Ascending aorta (tissue), 2 donors: ENCODE measurements around the gene TTYH3. TPM values are rescaled to one million over a fixed set of nuclear protein-coding genes. Genes with fewer than 3 reads are reported as not detected.
A peak's percentile ranks its signal among the peaks of the same experiment; 100 is the strongest.

Experiments used
- DNase-seq, 2 donors: peaks; one replicate each; pipeline ENCODE4 v3.0.0-alpha.2; 2019; ENCODE audit warnings: low spot score in 2 of 2
- H3K27ac ChIP-seq, 2 donors: fragments of 200-600 bp; sonication (generic); one replicate each; pipeline ENCODE4 v1.5.1; 2016 to 2017; ENCODE audit warnings: mild to moderate bottlenecking in 1 of 2
- H3K27me3 ChIP-seq: fragments of 200-600 bp; sonication (generic); one replicate; pipeline ENCODE4 v1.5.1; 2017
- H3K36me3 ChIP-seq, 2 donors: fragments of 200-600 bp; sonication (generic); one replicate each; pipeline ENCODE4 v1.5.1; 2016
- H3K4me1 ChIP-seq, 2 donors: fragments of 200-600 bp; sonication (generic); one replicate each; pipeline ENCODE4 v1.5.1; 2016 to 2017; ENCODE audit warnings: mild to moderate bottlenecking in 1 of 2
- H3K4me3 ChIP-seq, 2 donors: fragments of 200-600 bp; sonication (generic); one replicate each; pipeline ENCODE4 v1.5.1; 2016 to 2017; ENCODE audit warnings: mild to moderate bottlenecking in 1 of 2
- H3K9me3 ChIP-seq, 2 donors: fragments of 200-600 bp; sonication (generic); one replicate each; pipeline ENCODE4 v1.5.1; 2016
- CTCF ChIP-seq, 3 experiments: fragments of 200-600 bp in 2 of 3; fragments of 450-650 bp in 1 of 3; sonication (generic) in 2 of 3; IDR thresholded peaks; one replicate each; pipeline ENCODE4 v1.5.1; 2016 to 2019; ENCODE audit warnings: antibody characterized with exemption in 3 of 3, mild to moderate bottlenecking in 1 of 3, moderate library complexity in 1 of 3
- intact Hi-C: fragments of 100-400 bp; cut with DNase I; formaldehyde crosslinking; loops from one replicate; pipeline ENCODE4 v1.15.1; 2023
- total RNA-seq: library from RNA; depleted of rRNA; stranded (reverse); fragments of >200 nt; gene quantifications from one replicate; pipeline ENCODE4 v1.1.0, GENCODE V29; 2016

The TTYH3 gene
- total RNA-seq, 1 donor from 2014 or later, result 70.5 TPM

DNA sequence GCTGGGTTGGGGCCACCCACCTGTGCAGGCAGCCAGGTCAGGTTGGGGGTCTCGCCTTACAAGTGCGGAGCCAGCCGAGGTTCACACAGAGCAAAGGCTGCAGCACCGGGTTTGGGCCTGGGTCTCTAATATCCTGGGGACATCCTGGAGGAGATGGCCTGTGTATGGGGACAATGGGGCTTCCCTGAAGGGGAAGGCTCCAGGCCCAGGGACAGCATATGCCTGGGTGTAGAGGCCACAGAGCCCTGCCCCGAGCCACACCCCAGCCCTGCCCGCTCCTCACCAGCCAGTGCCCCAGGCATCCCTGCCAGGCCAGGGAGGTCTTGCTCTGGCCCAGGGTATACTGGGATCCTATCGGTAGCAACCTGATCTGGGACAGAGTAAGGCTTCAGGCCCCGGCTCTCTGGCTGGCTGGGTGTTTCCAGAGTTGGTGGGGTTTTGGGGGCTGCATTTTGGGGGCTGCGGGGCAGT is 9.1 kb downstream of the TTYH3 start:
- peaks cover 24 to 45% of the 10 kb centered on the region in 2 donors for H3K4me1 ChIP-seq
- intact Hi-C loops, result loop anchor here (1.0 to 10.0 kb wide), 3 partner anchors 10 to 156 kb away; partner anchors contain the start of gene TTYH3
- no peaks in the 10 kb centered on the region for H3K9me3 ChIP-seq
- H3K27ac ChIP-seq, result peak overlapping the region; percentile 72 to 80
- peak overlapping the region; percentile 39 to 56 for H3K4me3 ChIP-seq
- H3K27me3 ChIP-seq, result no peaks in the 10 kb centered on the region
- H3K36me3 ChIP-seq, result no peaks in the 10 kb centered on the region
- TF ChIP-seq CTCF (IDR thresholded peaks at IDR 0.05), result no peak
- DNase-seq, result no peak

DNA sequence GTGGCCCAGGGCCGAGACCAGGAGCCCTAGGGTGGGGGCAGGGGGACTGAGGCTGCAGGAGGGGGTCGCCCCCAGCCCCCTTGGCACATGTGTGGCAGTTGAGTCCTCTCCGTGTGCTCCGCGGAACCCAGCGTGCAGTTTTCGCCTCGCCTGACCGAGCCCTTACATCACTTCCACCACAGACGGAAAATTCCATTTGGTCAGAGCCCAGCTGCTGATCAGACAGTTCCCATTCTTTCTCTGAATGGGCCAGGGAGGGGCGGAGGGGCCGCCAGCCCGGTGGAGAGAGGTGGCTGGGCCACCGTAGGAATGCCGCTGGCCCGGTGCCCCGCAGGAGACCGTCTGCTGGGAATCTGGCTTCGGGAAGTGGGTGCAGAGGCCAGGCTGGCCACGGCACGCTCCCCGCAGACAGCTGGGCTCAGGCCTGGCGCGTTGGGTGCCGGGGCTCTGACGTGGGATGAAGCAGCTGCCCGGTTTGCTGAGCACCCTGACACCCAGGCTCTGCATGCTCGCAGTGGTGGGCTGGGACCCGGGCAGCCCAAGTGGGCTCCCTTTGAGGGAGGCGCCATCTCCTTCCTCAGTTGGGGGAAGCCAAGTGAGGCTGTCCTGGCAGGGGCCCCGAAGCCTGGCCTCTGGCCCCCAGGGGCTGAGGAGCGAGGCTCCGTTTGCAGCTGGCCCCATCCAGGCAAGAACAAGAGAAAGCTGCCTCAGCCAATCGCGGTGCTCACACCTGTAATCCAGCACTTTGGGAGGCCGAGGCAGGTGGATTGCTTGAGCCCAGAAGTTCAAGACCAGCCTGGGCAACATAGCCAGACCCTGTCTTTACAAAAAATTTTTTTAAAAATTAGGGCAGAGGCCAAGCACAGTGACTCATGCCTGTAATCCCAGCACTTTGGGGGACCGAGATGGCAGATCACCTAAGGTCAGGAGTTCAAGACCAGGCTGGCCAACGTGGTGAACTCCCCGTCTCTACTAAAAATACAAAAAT is 9.9 kb downstream of the TTYH3 start:
- intact Hi-C loops, result loop anchor here (1.0 to 10.0 kb wide), 3 partner anchors 10 to 157 kb away; partner anchors contain the start of gene TTYH3
- peak; percentile 88 to 95 for DNase-seq
- Histone ChIP-seq H3K27ac (peak overlapping the region; percentile 72 to 80), H3K9me3 (no peaks in the 10 kb centered on the region), H3K4me1 (peaks cover 24 to 41% of the 10 kb centered on the region in 2 donors), H3K4me3 (peak overlapping the region; percentile 39 to 56), H3K36me3 (peaks cover 0 to under 1% of the 10 kb centered on the region in 2 donors), H3K27me3 (no peaks in the 10 kb centered on the region)
- no peak for TF ChIP-seq CTCF (IDR thresholded peaks at IDR 0.05)

DNA sequence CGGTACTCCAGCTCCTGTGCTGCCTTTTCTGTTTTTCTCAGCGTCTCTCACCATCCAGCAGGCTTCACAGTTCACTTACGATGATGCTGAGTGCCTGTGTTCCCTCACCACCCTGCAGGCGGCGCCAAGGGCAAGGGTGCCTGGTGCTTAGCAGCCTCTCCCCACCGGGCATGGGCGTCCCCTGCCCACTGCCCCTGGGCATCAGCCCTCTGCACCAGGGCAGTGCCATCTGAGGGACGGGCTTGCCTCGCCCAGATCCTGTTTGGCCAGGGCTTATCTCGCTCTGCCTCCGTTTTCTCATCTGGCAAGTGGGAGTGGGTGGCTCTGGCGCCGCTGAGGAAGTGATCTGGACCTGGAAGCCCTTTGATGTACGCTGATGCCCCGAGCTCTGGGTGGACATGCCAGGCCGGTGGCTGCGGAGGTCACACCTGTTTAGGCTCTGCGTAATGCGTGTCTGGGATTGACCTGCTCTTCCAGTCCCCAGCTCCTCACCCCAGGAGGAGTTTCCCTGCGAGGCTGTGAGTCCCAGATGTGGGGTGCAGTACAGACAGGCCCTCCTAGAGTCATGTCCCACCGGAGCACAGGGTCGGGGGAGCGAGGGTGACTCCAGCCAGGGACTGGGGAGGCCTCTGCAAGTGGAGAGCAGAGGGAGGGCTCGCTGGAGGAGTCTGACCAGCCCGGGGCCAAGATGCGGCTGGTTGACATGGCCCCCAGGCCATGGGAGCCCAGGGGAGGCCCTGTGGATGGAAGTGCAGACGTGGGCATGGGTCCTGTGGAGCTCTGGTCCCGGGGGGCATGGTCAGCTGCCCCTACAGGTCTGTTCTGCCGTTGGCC is 11.8 kb downstream of the TTYH3 start:
- Histone ChIP-seq H3K27ac (no peak overlapping the region), H3K4me3 (no peak overlapping the region)
- no peak for DNase-seq

GRCh38 chr7:2644220-2644561 is 12.4 kb downstream of the TTYH3 start:
- H3K4me3 ChIP-seq, result no peak overlapping the region
- no peaks in the 10 kb centered on the region for H3K27me3 ChIP-seq
- no peak overlapping the region for H3K27ac ChIP-seq
- TF ChIP-seq CTCF (IDR thresholded peaks at IDR 0.05), result no peak
- H3K9me3 ChIP-seq, result no peaks in the 10 kb centered on the region
- H3K36me3 ChIP-seq, result peaks cover 19 to 24% of the 10 kb centered on the region in 2 donors
- H3K4me1 ChIP-seq, result peaks cover 15 to 24% of the 10 kb centered on the region in 2 donors
- DNase-seq, result no peak
- intact Hi-C loops, result loop anchor here (10.0 kb wide), 1 partner anchor 159 kb away; no protein-coding TSS in a partner anchor

More for the DNA sequence above, 11.8 kb downstream of the TTYH3 start:
- TF ChIP-seq CTCF (IDR thresholded peaks at IDR 0.05), result no peak
- no peaks in the 10 kb centered on the region for H3K27me3 ChIP-seq
- H3K4me1 ChIP-seq, result peaks cover 20 to 30% of the 10 kb centered on the region in 2 donors
- H3K36me3 ChIP-seq, result peaks cover 16 to 19% of the 10 kb centered on the region in 2 donors
- intact Hi-C loops, result loop anchor here (10.0 kb wide), 1 partner anchor 159 kb away; no protein-coding TSS in a partner anchor
- no peaks in the 10 kb centered on the region for H3K9me3 ChIP-seq

DNA sequence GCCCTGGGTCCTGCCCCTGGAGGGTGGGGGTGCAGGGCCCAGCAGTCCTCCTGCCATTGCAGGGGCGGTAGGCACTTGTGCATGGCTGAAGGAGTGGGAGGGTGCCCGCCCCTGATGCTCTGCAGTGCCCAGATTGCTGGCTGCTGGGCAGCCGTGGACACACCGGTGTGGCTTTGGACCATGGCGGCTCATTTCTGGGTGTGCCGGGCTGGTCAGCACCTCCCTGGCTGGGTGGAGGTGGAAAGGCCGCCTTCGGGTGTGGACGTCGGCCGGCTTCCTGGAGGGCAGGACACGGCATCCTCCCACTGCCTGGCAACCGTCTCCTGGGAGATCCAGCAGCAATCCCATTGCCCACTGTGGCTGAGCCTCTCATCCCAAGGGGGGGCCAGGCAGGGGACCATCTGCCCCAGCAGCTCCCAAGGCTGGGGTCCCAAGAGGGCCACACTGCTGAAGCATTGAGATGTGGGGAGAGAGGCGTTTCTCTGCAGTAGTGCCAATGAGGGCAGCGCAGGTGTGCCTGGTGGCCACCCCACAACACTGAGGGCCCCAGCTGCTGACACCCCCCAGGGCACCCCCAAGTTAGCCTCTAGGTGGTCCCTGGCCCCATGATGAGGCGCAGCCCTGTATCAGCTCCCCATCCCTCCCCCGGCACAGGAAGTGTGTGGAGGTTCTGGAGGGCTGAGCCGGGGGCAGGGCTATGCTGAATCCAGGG is 12.9 kb downstream of the TTYH3 start:
- no peak for DNase-seq
- no peak overlapping the region for H3K27ac ChIP-seq
- intact Hi-C loops, result loop anchor here (10.0 kb wide), 1 partner anchor 160 kb away; no protein-coding TSS in a partner anchor
- no peaks in the 10 kb centered on the region for H3K27me3 ChIP-seq
- peaks cover 25 to 28% of the 10 kb centered on the region in 2 donors for H3K36me3 ChIP-seq
- H3K4me1 ChIP-seq, result peaks cover 11 to 18% of the 10 kb centered on the region in 2 donors
- H3K9me3 ChIP-seq, result no peaks in the 10 kb centered on the region
- no peak overlapping the region for H3K4me3 ChIP-seq
- TF ChIP-seq CTCF (IDR thresholded peaks at IDR 0.05), result no peak
